Forelimb muscle (tissue), 1 donor: ENCODE data around the gene KCTD8. TPM values are rescaled to one million over a fixed set of nuclear protein-coding genes. Genes with fewer than 3 reads are reported as not detected.
"Not testable (repeated sequence)": the region's sequence is repeated elsewhere in the genome, so short reads cannot be mapped to it uniquely, and the experiment has no call there.

Experiments used
- DNase-seq: peaks from one replicate; pipeline ENCODE4 v3.0.0-alpha.2; 2013; ENCODE audit warnings: low read depth
- polyA plus RNA-seq: library from polyadenylated mRNA; unstranded; fragments of 120-200 nt; gene quantifications from one replicate; pipeline ENCODE4 v1.2.1, GENCODE V29; 2013; ENCODE audit not compliant: insufficient read length

The KCTD8 gene
- polyA plus RNA-seq, 1 donor: 0.09 TPM

GRCh38 chr4:44326741-44327140 lies 121.9 kb downstream of the KCTD8 start:
- DNase-seq: no peak

- DNase-seq: no peak
Observed at GRCh38 chr4:44320833-44321232, 127.8 kb downstream of the KCTD8 start.

- no peak for DNase-seq
Observed at GRCh38 chr4:44319129-44319528, 129.5 kb downstream of the KCTD8 start.

GRCh38 chr4:44313702-44314101 lies 134.9 kb downstream of the KCTD8 start:
- DNase-seq: no peak

- DNase-seq: no peak
Observed at GRCh38 chr4:44287505-44287904, 161.1 kb downstream of the KCTD8 start.

GRCh38 chr4:44279469-44279868 lies 169.1 kb downstream of the KCTD8 start:
- no peak for DNase-seq

- DNase-seq: no peak
Observed at GRCh38 chr4:44279066-44279465, 169.5 kb downstream of the KCTD8 start.

- no peak for DNase-seq
Observed at GRCh38 chr4:44257461-44257860, 191.1 kb downstream of the KCTD8 start.

- no peak for DNase-seq
Observed at GRCh38 chr4:44256414-44256813, 192.2 kb downstream of the KCTD8 start.

GRCh38 chr4:44237643-44238042 lies 211.0 kb downstream of the KCTD8 start:
- DNase-seq: no peak

GRCh38 chr4:44235897-44236296 lies 212.7 kb downstream of the KCTD8 start:
- no peak for DNase-seq

- DNase-seq: no peak
Observed at GRCh38 chr4:44232262-44232661, 216.3 kb downstream of the KCTD8 start.

- DNase-seq: no peak
Observed at GRCh38 chr4:44231006-44231405, 217.6 kb downstream of the KCTD8 start.

GRCh38 chr4:44228326-44228725 lies 220.3 kb downstream of the KCTD8 start:
- DNase-seq: no peak

GRCh38 chr4:44221407-44221806 lies 227.2 kb downstream of the KCTD8 start:
- no peak for DNase-seq

- DNase-seq: no peak
Observed at GRCh38 chr4:44210750-44211149, 237.9 kb downstream of the KCTD8 start.

GRCh38 chr4:44196796-44197195 lies 251.8 kb downstream of the KCTD8 start:
- no peak for DNase-seq

GRCh38 chr4:44194365-44194764 lies 254.2 kb downstream of the KCTD8 start:
- DNase-seq: no peak

GRCh38 chr4:44186850-44187246 lies 261.8 kb downstream of the KCTD8 start:
- no peak for DNase-seq

- DNase-seq: no peak
Observed at GRCh38 chr4:44186096-44186849, 262.3 kb downstream of the KCTD8 start.

- not testable (repeated sequence) for DNase-seq
Observed at GRCh38 chr4:44181491-44182349, 266.9 kb downstream of the KCTD8 start.

- DNase-seq: not testable (repeated sequence)
Observed at GRCh38 chr4:44167766-44168165, 280.8 kb downstream of the KCTD8 start.

GRCh38 chr4:44165938-44166337 lies 282.7 kb downstream of the KCTD8 start:
- DNase-seq: no peak
